Aorta (tissue), 5 donors: ENCODE data around the gene TRABD. TPM values are rescaled to one million over a fixed set of nuclear protein-coding genes. Genes with fewer than 3 reads are reported as not detected.

Source experiments
- ATAC-seq: fragments of 200-7000 bp; cut with Tn5 transposase; one replicate; pipeline ENCODE4 v1.9.1; 2022; ENCODE audit warnings: moderate library complexity; ENCODE audit not compliant: low FRiP score
- DNase-seq, 2 donors: peaks; one replicate each; pipeline ENCODE4 v3.0.0-alpha.2; 2020
- H3K27ac ChIP-seq, 2 donors: one replicate each; pipeline ENCODE4 v1.5.1; 2013; ENCODE audit warnings: low read length in 2 of 2, mild to moderate bottlenecking in 2 of 2, moderate library complexity in 2 of 2, control low read depth in 1 of 2, inconsistent platforms in 1 of 2, low read depth in 1 of 2
- H3K27me3 ChIP-seq, 2 donors: one replicate each; pipeline ENCODE4 v1.6.1; 2013; ENCODE audit warnings: control low read depth in 1 of 2, low read length in 1 of 2, mild to moderate bottlenecking in 1 of 2, moderate library complexity in 1 of 2; ENCODE audit not compliant: insufficient read depth in 2 of 2, control insufficient read depth in 1 of 2
- H3K36me3 ChIP-seq, 2 donors: one replicate each; pipeline ENCODE4 v1.6.1; 2013; ENCODE audit warnings: control low read depth in 1 of 2, low read length in 1 of 2, mild to moderate bottlenecking in 1 of 2; ENCODE audit not compliant: insufficient read depth in 2 of 2, control insufficient read depth in 1 of 2
- H3K4me1 ChIP-seq, 2 donors: one replicate each; pipeline ENCODE4 v1.6.1; 2013; ENCODE audit warnings: low read length in 2 of 2, control low read depth in 1 of 2, mild to moderate bottlenecking in 1 of 2, moderate library complexity in 1 of 2; ENCODE audit not compliant: insufficient read depth in 2 of 2, control insufficient read depth in 1 of 2
- H3K4me3 ChIP-seq, 2 donors: one replicate each; pipeline ENCODE4 v1.5.1; 2013; ENCODE audit warnings: low read length in 2 of 2, control low read depth in 1 of 2, mild to moderate bottlenecking in 1 of 2
- H3K9me3 ChIP-seq: one replicate; pipeline ENCODE4 v1.6.1; 2013; ENCODE audit warnings: mild to moderate bottlenecking, low read length; ENCODE audit not compliant: control insufficient read depth
- WGBS, 2 donors: extraction: QIAGEN DNeasy Blood & Tissue Kit; methylation state at CpG; one replicate each; pipeline ENCODE4 v1.1.7; 2013; 5-methylcytosine and 5-hydroxymethylcytosine counted together
- intact Hi-C, 2 donors: fragments of 100-400 bp; cut with DNase I; formaldehyde crosslinking; loops; one replicate each; pipeline versions ENCODE4 v1.14.2 to v1.15.0; 2022
- polyA plus RNA-seq, 2 donors: library from polyadenylated mRNA; stranded (reverse); fragments of 200-250 nt; gene quantifications; one replicate each; pipeline ENCODE4 v1.2.3, GENCODE V29; 2013
- total RNA-seq, 2 donors: library from RNA; stranded (reverse); fragmentation: NEBNext Ultra II Directional; extraction: Animal tissue kit (Norgen Biotek cat#: 25700); gene quantifications; one replicate each; pipeline ENCODE4 v1.2.1, GENCODE V29; 2021
- donor health status: healthy with polysubstance abuse.
- donor health status: Bipolar disorder and iron deficiency.
- donor health status: DM: no; HTN: no; CAD: no.
- donor health status: DM: no; HTN: no; CAD: no.
- donor health status: DM: yes; HTN: yes; CAD: no.

The TRABD gene
- total and polyA plus RNA-seq, 4 donors: 13.5 to 53.2 (median 30.2) TPM

- H3K9me3 ChIP-seq: no peaks in the 10 kb centered on the region
- H3K27me3 ChIP-seq: no peaks in the 10 kb centered on the region
- peaks cover 0 to 10% of the 10 kb centered on the region in 2 donors for H3K36me3 ChIP-seq
- intact Hi-C loops: no loop called here
- DNase-seq (peak in 1 of 2 donors; percentile 44), ATAC-seq (no peak)
- no peak overlapping the region for H3K4me3 ChIP-seq
- H3K27ac ChIP-seq: no peak overlapping the region
- no peaks in the 10 kb centered on the region for H3K4me1 ChIP-seq
- 87 to 89% methylated on average over 19 of the region's 19 CpGs for WGBS, 2 donors
These were observed 35.9 kb downstream of the TRABD start for GRCh38 chr22:50221410-50222300.

DNA sequence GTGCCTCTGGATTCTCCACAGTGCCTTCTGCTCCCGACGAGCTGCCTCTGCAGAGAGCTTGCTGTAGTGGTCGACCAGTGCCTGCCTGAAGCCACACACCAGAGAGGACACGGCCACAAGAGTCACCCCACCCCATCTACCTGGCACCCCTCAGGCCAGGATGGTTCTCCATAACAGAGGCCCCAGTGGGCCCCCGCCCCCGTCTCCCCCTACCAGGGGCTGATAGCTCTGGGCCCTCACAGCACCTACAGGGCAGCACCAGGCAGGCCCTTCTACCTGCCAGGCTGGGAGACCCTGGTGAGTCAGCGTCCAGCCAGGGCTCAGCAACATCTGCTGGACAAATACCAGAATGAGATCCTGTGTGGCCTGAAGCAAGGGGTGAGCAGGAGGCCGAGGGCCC lies 36.8 kb downstream of the TRABD start:
- WGBS, 2 donors: 82 to 90% methylated on average over 8 of the region's 8 CpGs
- H3K36me3 ChIP-seq: peaks cover 0 to 7% of the 10 kb centered on the region in 2 donors

DNA sequence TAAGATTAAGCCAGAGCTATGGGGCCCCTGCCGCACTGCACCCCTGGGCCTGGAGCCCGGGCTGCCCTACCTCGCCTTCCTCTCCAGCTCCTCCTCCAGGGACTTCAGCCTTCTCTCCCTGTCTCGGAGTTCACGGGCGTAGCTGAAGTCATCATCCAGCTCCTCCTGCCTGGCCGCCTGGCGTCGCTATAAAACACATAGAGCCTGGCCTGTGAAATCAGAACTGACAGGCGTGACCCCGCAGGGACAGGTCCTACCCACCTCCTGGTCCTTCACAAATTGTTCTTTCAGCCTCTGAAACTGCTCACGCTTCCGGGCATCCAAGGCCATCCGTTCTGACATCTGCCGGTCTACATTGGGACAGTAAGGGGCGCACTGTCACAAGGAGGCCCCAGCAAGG lies 38.4 kb downstream of the TRABD start:
- no peak for DNase-seq
- H3K4me1 ChIP-seq: no peaks in the 10 kb centered on the region
- intact Hi-C loops: no loop called here
- no peak for ATAC-seq
- H3K27ac ChIP-seq: no peak overlapping the region
- no peaks in the 10 kb centered on the region for H3K36me3 ChIP-seq
- H3K9me3 ChIP-seq: no peaks in the 10 kb centered on the region
- H3K4me3 ChIP-seq: no peak overlapping the region
- WGBS, 2 donors: 92% methylated on average over 16 of the region's 16 CpGs
- no peaks in the 10 kb centered on the region for H3K27me3 ChIP-seq

More for the DNA sequence above, 36.8 kb downstream of the TRABD start:
- Histone ChIP-seq H3K9me3 (no peaks in the 10 kb centered on the region), H3K27ac (no peak overlapping the region), H3K27me3 (no peaks in the 10 kb centered on the region), H3K4me1 (no peaks in the 10 kb centered on the region), H3K4me3 (no peak overlapping the region)
- no peak for ATAC-seq
- intact Hi-C loops: no loop called here
- DNase-seq: no peak

DNA sequence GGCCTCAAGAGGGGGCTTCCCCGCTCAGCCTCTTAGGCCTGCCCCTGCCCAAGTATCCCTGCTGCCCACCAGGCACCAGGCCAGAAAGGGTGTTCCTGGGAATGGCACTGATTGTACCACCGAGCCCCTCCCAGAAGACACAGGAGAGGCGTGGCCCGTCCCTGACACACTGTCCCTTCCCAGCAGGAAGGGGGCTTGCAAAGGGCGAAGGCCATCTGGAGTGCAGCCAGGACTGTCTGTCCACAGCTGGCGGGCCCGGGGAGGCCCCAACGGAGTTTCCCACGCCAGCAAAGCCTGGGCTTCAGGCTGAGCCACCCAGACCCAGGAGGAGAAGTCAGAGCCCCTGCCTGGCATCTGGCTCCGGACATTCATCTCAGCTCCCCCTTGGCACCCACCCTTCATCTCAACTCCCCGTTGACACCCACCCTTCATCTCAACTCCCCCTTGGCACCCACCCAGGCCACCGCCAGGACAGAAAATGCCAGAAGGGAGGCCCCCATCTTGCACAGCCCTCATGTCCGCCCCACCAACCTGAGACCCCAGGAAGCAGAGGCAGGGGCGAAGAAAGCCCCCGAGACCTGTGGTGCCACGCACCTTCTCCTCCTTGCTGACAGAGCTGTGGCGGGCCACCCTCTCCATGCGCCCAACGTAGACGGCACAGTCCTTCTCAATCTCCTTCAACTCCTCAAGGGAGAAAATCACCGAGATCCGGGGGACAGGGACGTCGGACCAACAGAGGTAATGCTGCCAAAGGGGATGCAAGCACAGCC lies 39.7 kb downstream of the TRABD start:
- intact Hi-C loops: no loop called here
- Histone ChIP-seq H3K36me3 (no peaks in the 10 kb centered on the region), H3K27ac (no peak overlapping the region), H3K4me3 (no peak overlapping the region), H3K9me3 (no peaks in the 10 kb centered on the region), H3K27me3 (no peaks in the 10 kb centered on the region), H3K4me1 (no peaks in the 10 kb centered on the region)
- WGBS, 2 donors: 85 to 86% methylated on average over 20 to 24 of the region's 24 CpGs
- ATAC-seq (no peak), DNase-seq (peak in 1 of 2 donors; percentile 42)

GRCh38 chr22:50226063-50226874 lies 40.6 kb downstream of the TRABD start:
- H3K4me3 ChIP-seq: no peak overlapping the region
- H3K27me3 ChIP-seq: no peaks in the 10 kb centered on the region
- no peaks in the 10 kb centered on the region for H3K4me1 ChIP-seq
- H3K9me3 ChIP-seq: no peaks in the 10 kb centered on the region
- DNase-seq: no peak
- no peaks in the 10 kb centered on the region for H3K36me3 ChIP-seq
- H3K27ac ChIP-seq: no peak overlapping the region
- ATAC-seq: no peak
- intact Hi-C loops: no loop called here
- WGBS, 2 donors: 85 to 92% methylated on average over 28 to 31 of the region's 31 CpGs

DNA sequence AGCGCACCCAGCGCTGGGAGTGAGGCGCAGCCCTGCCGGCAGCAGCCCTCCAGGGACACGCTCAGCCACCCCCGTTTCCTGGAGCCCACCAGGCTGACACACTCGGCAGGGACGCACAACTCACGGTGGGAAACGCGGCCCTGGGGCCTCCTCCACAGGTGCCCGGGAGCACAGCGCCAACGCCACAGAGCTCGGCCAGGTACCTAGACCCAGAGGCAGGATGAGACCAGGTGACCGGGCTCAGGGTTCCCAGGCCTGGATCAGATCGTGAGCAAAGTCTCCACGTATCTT lies 41.1 kb downstream of the TRABD start:
- ATAC-seq (no peak), DNase-seq (peak in 1 of 2 donors; percentile 40)
- intact Hi-C loops: no loop called here
- Histone ChIP-seq H3K4me1 (no peaks in the 10 kb centered on the region), H3K27me3 (no peaks in the 10 kb centered on the region), H3K36me3 (no peaks in the 10 kb centered on the region), H3K9me3 (no peaks in the 10 kb centered on the region), H3K4me3 (no peak overlapping the region), H3K27ac (no peak overlapping the region)
- WGBS, 2 donors: 92 to 93% methylated on average over 18 of the region's 18 CpGs

DNA sequence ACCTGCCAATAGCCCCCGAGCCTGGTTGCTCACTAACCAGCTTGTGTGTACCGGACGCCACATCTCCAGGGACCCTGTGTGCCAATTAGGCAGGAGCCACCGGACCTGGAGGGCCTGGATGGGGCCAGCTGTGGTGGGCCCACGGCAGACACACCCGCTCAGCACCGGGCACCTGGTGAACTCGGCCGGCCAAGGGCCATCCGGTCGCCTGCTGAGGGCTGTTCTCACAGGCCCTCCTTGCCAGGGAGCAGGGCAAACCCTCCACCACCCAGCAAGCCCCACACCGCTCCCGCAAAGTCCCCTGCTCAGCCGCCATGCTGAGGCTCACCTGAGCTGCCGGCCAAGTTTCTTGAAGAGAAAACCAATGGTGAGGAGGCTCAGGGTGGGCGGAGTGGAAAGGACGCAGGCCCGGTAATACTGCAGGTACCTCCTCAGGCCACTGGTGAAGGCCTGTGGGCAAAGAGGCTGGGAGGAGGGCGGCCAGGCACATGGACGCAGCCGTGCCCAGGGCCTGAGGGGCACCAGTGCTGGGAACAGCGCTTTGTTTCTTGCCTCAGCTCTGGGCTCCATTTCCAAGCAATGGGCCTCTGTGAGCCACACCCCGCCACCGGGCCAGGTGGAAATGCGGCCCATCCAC lies 42.0 kb downstream of the TRABD start:
- peak in 1 of 2 donors; percentile 42 for DNase-seq
- H3K4me3 ChIP-seq: no peak overlapping the region
- intact Hi-C loops: no loop called here
- no peaks in the 10 kb centered on the region for H3K27me3 ChIP-seq
- H3K4me1 ChIP-seq: no peaks in the 10 kb centered on the region
- no peaks in the 10 kb centered on the region for H3K9me3 ChIP-seq
- no peaks in the 10 kb centered on the region for H3K36me3 ChIP-seq
- no peak overlapping the region for H3K27ac ChIP-seq
- ATAC-seq: no peak
- 90% methylated on average over 22 to 25 of the region's 25 CpGs for WGBS, 2 donors

DNA sequence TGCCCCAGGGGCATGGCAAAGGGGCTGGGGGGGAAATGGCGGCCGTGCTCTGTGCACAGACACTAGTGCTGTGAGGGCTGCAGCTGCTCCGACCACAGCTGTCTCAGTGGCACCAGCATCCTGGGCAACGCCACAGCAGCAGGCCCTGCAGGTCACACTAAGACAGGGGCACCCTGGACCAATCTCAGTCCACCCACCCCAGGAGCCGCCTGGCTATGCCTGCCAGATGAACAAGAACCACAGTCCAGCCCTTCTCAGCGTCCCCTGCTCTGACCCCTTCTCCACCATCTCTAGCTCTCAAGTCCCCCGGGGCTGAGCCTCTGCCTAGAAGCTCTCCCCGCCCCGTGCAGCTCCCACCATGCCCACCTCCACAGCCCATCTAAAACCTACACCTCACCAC lies 42.7 kb downstream of the TRABD start:
- WGBS, 2 donors: 94 to 98% methylated on average over 9 of the region's 9 CpGs
- Histone ChIP-seq H3K9me3 (no peaks in the 10 kb centered on the region), H3K27ac (no peak overlapping the region), H3K4me3 (no peak overlapping the region), H3K27me3 (no peaks in the 10 kb centered on the region), H3K36me3 (no peaks in the 10 kb centered on the region), H3K4me1 (no peaks in the 10 kb centered on the region)
- intact Hi-C loops: no loop called here
- DNase-seq (no peak), ATAC-seq (peak; percentile 8)
